Measurements from ENCODE around the gene TMEM208.

TMEM208 gene

GRCh38 chr16:67243481-67243880 is 16.6 kb downstream of the TMEM208 start:
- no peak for DNase-seq (ENCODE audit: low read depth)
- TF ChIP-seq CTCF (conservative IDR thresholded peaks at IDR 0.05; ENCODE audit: low read depth, low read length) = no peak
- H3K4me3 ChIP-seq (ENCODE audit: low read length) = no peak overlapping the region

- TF ChIP-seq CTCF (conservative IDR thresholded peaks at IDR 0.05; ENCODE audit: low read depth, low read length) = no peak
- no peak for DNase-seq (ENCODE audit: low read depth)
- H3K4me3 ChIP-seq (ENCODE audit: low read length) = no peak overlapping the region
Measured at GRCh38 chr16:67244387-67245185, 17.7 kb downstream of the TMEM208 start.

- no peak for TF ChIP-seq CTCF (conservative IDR thresholded peaks at IDR 0.05; ENCODE audit: low read depth, low read length)
- no peak overlapping the region for H3K4me3 ChIP-seq (ENCODE audit: low read length)
Measured at GRCh38 chr16:67245186-67245585, 18.3 kb downstream of the TMEM208 start.

GRCh38 chr16:67245674-67246080 is 18.7 kb downstream of the TMEM208 start:
- peak overlapping the region; percentile 69 for H3K4me3 ChIP-seq (ENCODE audit: low read length)
- TF ChIP-seq CTCF (conservative IDR thresholded peaks at IDR 0.05; ENCODE audit: low read depth, low read length) = no peak
- DNase-seq (ENCODE audit: low read depth) = no peak

More at GRCh38 chr16:67245186-67245585, 18.3 kb downstream of the TMEM208 start:
- no peak for DNase-seq (ENCODE audit: low read depth)

GRCh38 chr16:67246081-67246755 is 19.3 kb downstream of the TMEM208 start:
- no peak for DNase-seq (ENCODE audit: low read depth)
- peak; percentile 50 for TF ChIP-seq CTCF (conservative IDR thresholded peaks at IDR 0.05; ENCODE audit: low read depth, low read length)
- peak overlapping the region; percentile 69 for H3K4me3 ChIP-seq (ENCODE audit: low read length)

- H3K4me3 ChIP-seq (ENCODE audit: low read length) = peak overlapping the region; percentile 69
- no peak for DNase-seq (ENCODE audit: low read depth)
- TF ChIP-seq CTCF (conservative IDR thresholded peaks at IDR 0.05; ENCODE audit: low read depth, low read length) = peak; percentile 23
Measured at GRCh38 chr16:67246756-67247191, 19.8 kb downstream of the TMEM208 start.
